HEK293 (cell line): ENCODE data around the gene TTC23L.

Source experiments
- CTCF ChIA-PET: fragments of 350-600 bp; formaldehyde crosslinking; extraction: SDS; loops from one replicate; lab custom pipeline; 2021; ENCODE audit warnings: antibody characterized with exemption; lab: Yijun Ruan, JAX
- POLR2A ChIA-PET: fragments of 300-600 bp; formaldehyde crosslinking; extraction: SDS; loops from one replicate; lab custom pipeline; 2020; ENCODE audit warnings: antibody characterized with exemption, inconsistent platforms; lab: Yijun Ruan, JAX
- H3K27ac ChIP-seq: fragments of 200-500 bp; sonication (Bioruptor generic); 2 replicates; pipeline ENCODE4 v1.5.1; 2014; ENCODE audit warnings: low read depth, low read length, control low read depth, inconsistent platforms; ENCODE audit errors: extremely low read depth
- H3K36me3 ChIP-seq, 2 experiments: fragments of 200-500 bp in 1 of 2; sonication (Bioruptor generic) in 1 of 2; 1 replicate in 1 of 2; 2 replicates in 1 of 2; pipeline ENCODE4 v1.5.1; 2014 to 2017; ENCODE audit warnings: inconsistent platforms in 2 of 2, low read length in 2 of 2; ENCODE audit not compliant: control insufficient read depth in 2 of 2, insufficient read depth in 1 of 2
- H3K4me1 ChIP-seq: fragments of 200-500 bp; sonication (Bioruptor generic); 2 replicates; pipeline ENCODE4 v1.5.1; 2014; ENCODE audit warnings: mild to moderate bottlenecking, low read length, inconsistent platforms; ENCODE audit not compliant: control insufficient read depth, insufficient read depth
- H3K4me3 ChIP-seq: 2 replicates; pipeline ENCODE4 v1.5.1; 2011; ENCODE audit warnings: low read depth, mild to moderate bottlenecking, control low read depth, low read length, moderate library complexity
- H3K9me3 ChIP-seq: fragments of 200-500 bp; sonication (Bioruptor generic); 2 replicates; pipeline ENCODE4 v1.5.1; 2014; ENCODE audit warnings: low read depth, low read length, inconsistent platforms; ENCODE audit not compliant: control insufficient read depth, insufficient read depth
- GFI1B ChIP-seq: fragments of 450-650 bp; formaldehyde crosslinking; IDR thresholded peaks from 2 replicates; pipeline ENCODE4 v1.5.1; 2016; ENCODE audit warnings: missing biosample characterization, missing genetic modification characterization
- IKZF3 ChIP-seq: fragments of 450-650 bp; IDR thresholded peaks from 2 replicates; pipeline ENCODE4 v1.5.0; 2018; ENCODE audit warnings: missing biosample characterization, mild to moderate bottlenecking, missing genetic modification characterization, moderate library complexity
- PATZ1 ChIP-seq: fragments of 450-650 bp; formaldehyde crosslinking; IDR thresholded peaks from 2 replicates; pipeline ENCODE4 v1.5.1; 2016; ENCODE audit warnings: missing biosample characterization, missing genetic modification characterization
- PRDM1 ChIP-seq: fragments of 450-650 bp; formaldehyde crosslinking; IDR thresholded peaks from 2 replicates; pipeline ENCODE4; 2016; ENCODE audit warnings: missing biosample characterization, missing genetic modification characterization
- RBAK ChIP-seq: fragments of 450-650 bp; formaldehyde crosslinking; IDR thresholded peaks from 2 replicates; pipeline ENCODE4 v1.5.1; 2016; ENCODE audit warnings: missing biosample characterization, missing genetic modification characterization
- SP3 ChIP-seq: fragments of 450-650 bp; formaldehyde crosslinking; IDR thresholded peaks from 2 replicates; pipeline ENCODE4 v1.5.1; 2016; ENCODE audit warnings: missing biosample characterization, missing genetic modification characterization
- ZEB2 ChIP-seq: fragments of 450-650 bp; formaldehyde crosslinking; IDR thresholded peaks from 2 replicates; pipeline ENCODE4 v1.5.1; 2016; ENCODE audit warnings: missing biosample characterization, missing genetic modification characterization
- ZFP3 ChIP-seq: fragments of 450-650 bp; formaldehyde crosslinking; IDR thresholded peaks from 2 replicates; pipeline ENCODE4 v1.5.1; 2016; ENCODE audit warnings: low read depth, missing biosample characterization, missing genetic modification characterization
- ZFP41 ChIP-seq: fragments of 450-650 bp; formaldehyde crosslinking; IDR thresholded peaks from 2 replicates; pipeline ENCODE4 v1.5.1; 2016; ENCODE audit warnings: missing biosample characterization, missing genetic modification characterization, borderline replicate concordance
- ZNF112 ChIP-seq: fragments of 450-650 bp; formaldehyde crosslinking; IDR thresholded peaks from 2 replicates; pipeline ENCODE4 v1.5.0; 2017; ENCODE audit warnings: missing biosample characterization, missing genetic modification characterization
- ZNF114 ChIP-seq: fragments of 450-650 bp; formaldehyde crosslinking; IDR thresholded peaks from 2 replicates; pipeline ENCODE4 v1.5.0; 2017; ENCODE audit warnings: missing biosample characterization, missing genetic modification characterization
- ZNF175 ChIP-seq: fragments of 450-650 bp; formaldehyde crosslinking; IDR thresholded peaks from 2 replicates; pipeline ENCODE4 v1.5.1; 2016; ENCODE audit warnings: missing biosample characterization, missing genetic modification characterization
- ZNF335 ChIP-seq: fragments of 450-650 bp; formaldehyde crosslinking; conservative IDR thresholded peaks from 2 replicates; pipeline ENCODE4 v1.5.1; 2016; ENCODE audit warnings: missing biosample characterization, missing genetic modification characterization
- ZNF366 ChIP-seq: fragments of 450-650 bp; formaldehyde crosslinking; conservative IDR thresholded peaks from 2 replicates; pipeline ENCODE4 v1.5.1; 2016; ENCODE audit warnings: missing biosample characterization, missing genetic modification characterization
- ZNF473 ChIP-seq: fragments of 450-650 bp; formaldehyde crosslinking; IDR thresholded peaks from 2 replicates; pipeline ENCODE4 v1.5.1; 2017; ENCODE audit warnings: missing biosample characterization, missing genetic modification characterization
- ZNF639 ChIP-seq: fragments of 450-650 bp; formaldehyde crosslinking; IDR thresholded peaks from 2 replicates; pipeline ENCODE4 v1.5.1; 2016; ENCODE audit warnings: missing biosample characterization, missing genetic modification characterization
- ZNF664 ChIP-seq: fragments of 450-650 bp; formaldehyde crosslinking; IDR thresholded peaks from 2 replicates; pipeline ENCODE4 v1.5.1; 2016; ENCODE audit warnings: missing biosample characterization, missing genetic modification characterization
- ZNF791 ChIP-seq: fragments of 450-650 bp; formaldehyde crosslinking; IDR thresholded peaks from 2 replicates; pipeline ENCODE4 v1.5.1; 2016; ENCODE audit warnings: missing biosample characterization, missing genetic modification characterization
- TF ChIP-seq, protein P1 (sequence below): fragments of 450-650 bp; formaldehyde crosslinking; IDR thresholded peaks from 2 replicates; pipeline ENCODE4 v1.5.1; 2017; ENCODE audit warnings: missing biosample characterization, missing genetic modification characterization
- TF ChIP-seq, protein P2 (sequence below): fragments of 450-650 bp; IDR thresholded peaks from 2 replicates; pipeline ENCODE4 v1.5.1; 2018; ENCODE audit warnings: missing biosample characterization, missing genetic modification characterization
- TF ChIP-seq, protein P3 (sequence below): fragments of 450-650 bp; formaldehyde crosslinking; IDR thresholded peaks from 2 replicates; pipeline ENCODE4 v1.5.1; 2016; ENCODE audit warnings: missing biosample characterization, missing genetic modification characterization
- TF ChIP-seq, protein P4 (sequence below): fragments of 450-650 bp; formaldehyde crosslinking; IDR thresholded peaks from 2 replicates; pipeline ENCODE4 v1.5.1; 2016; ENCODE audit warnings: missing biosample characterization, missing genetic modification characterization, borderline replicate concordance

TTC23L gene

GRCh38 chr5:34831303-34831702 is 7.7 kb upstream of the TTC23L start:
- ChIA-PET CTCF (no interaction called here), POLR2A (no interaction called here)
- no peak overlapping the region for H3K27ac ChIP-seq

GRCh38 chr5:34832568-34832967 is 6.4 kb upstream of the TTC23L start:
- no peak for TF ChIP-seq ZEB2 (tag by site-specific recombination)
- no peak for TF ChIP-seq ZNF366 (tag by site-specific recombination)
- no peak for TF ChIP-seq PATZ1 (tag by site-specific recombination)
- TF ChIP-seq ZNF664 (tag by site-specific recombination) = no peak
- TF ChIP-seq ZNF112 (tag by site-specific recombination) = no peak
- TF ChIP-seq, protein P1, sequence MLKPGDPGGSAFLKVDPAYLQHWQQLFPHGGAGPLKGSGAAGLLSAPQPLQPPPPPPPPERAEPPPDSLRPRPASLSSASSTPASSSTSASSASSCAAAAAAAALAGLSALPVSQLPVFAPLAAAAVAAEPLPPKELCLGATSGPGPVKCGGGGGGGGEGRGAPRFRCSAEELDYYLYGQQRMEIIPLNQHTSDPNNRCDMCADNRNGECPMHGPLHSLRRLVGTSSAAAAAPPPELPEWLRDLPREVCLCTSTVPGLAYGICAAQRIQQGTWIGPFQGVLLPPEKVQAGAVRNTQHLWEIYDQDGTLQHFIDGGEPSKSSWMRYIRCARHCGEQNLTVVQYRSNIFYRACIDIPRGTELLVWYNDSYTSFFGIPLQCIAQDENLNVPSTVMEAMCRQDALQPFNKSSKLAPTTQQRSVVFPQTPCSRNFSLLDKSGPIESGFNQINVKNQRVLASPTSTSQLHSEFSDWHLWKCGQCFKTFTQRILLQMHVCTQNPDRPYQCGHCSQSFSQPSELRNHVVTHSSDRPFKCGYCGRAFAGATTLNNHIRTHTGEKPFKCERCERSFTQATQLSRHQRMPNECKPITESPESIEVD (tag by site-specific recombination) = no peak
- no peak for TF ChIP-seq SP3
- TF ChIP-seq, protein P2, sequence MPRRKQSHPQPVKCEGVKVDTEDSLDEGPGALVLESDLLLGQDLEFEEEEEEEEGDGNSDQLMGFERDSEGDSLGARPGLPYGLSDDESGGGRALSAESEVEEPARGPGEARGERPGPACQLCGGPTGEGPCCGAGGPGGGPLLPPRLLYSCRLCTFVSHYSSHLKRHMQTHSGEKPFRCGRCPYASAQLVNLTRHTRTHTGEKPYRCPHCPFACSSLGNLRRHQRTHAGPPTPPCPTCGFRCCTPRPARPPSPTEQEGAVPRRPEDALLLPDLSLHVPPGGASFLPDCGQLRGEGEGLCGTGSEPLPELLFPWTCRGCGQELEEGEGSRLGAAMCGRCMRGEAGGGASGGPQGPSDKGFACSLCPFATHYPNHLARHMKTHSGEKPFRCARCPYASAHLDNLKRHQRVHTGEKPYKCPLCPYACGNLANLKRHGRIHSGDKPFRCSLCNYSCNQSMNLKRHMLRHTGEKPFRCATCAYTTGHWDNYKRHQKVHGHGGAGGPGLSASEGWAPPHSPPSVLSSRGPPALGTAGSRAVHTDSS (tag by site-specific recombination) = no peak
- peaks cover 26 to 45% of the 10 kb centered on the region in 2 experiments for H3K36me3 ChIP-seq
- no peak overlapping the region for H3K4me3 ChIP-seq
- H3K4me1 ChIP-seq = no peaks in the 10 kb centered on the region
- no peaks in the 10 kb centered on the region for H3K9me3 ChIP-seq
- H3K27ac ChIP-seq = no peak overlapping the region
- ChIA-PET CTCF (interaction anchor here (0.7 to 1.1 kb wide), 2 partner anchors 22 to 62 kb away, joined by 3 read pairs; no protein-coding TSS in a partner anchor), POLR2A (no interaction called here)

More at GRCh38 chr5:34831303-34831702, 7.7 kb upstream of the TTC23L start:
- Histone ChIP-seq H3K4me1 (no peaks in the 10 kb centered on the region), H3K36me3 (peaks cover 38 to 58% of the 10 kb centered on the region in 2 experiments), H3K9me3 (no peaks in the 10 kb centered on the region), H3K4me3 (no peak overlapping the region)
- TF ChIP-seq ZNF335 (tag by site-specific recombination) (no peak), ZFP3 (tag by site-specific recombination) (no peak), ZNF473 (tag by site-specific recombination) (no peak), ZNF175 (tag by site-specific recombination) (no peak), ZNF114 (tag by site-specific recombination) (no peak), IKZF3 (tag by site-specific recombination) (no peak), ZFP41 (no peak), ZNF639 (tag by site-specific recombination) (no peak), ZNF791 (no peak), RBAK (tag by site-specific recombination) (no peak), GFI1B (no peak), PRDM1 (tag by site-specific recombination) (no peak)
- TF ChIP-seq, protein P3, sequence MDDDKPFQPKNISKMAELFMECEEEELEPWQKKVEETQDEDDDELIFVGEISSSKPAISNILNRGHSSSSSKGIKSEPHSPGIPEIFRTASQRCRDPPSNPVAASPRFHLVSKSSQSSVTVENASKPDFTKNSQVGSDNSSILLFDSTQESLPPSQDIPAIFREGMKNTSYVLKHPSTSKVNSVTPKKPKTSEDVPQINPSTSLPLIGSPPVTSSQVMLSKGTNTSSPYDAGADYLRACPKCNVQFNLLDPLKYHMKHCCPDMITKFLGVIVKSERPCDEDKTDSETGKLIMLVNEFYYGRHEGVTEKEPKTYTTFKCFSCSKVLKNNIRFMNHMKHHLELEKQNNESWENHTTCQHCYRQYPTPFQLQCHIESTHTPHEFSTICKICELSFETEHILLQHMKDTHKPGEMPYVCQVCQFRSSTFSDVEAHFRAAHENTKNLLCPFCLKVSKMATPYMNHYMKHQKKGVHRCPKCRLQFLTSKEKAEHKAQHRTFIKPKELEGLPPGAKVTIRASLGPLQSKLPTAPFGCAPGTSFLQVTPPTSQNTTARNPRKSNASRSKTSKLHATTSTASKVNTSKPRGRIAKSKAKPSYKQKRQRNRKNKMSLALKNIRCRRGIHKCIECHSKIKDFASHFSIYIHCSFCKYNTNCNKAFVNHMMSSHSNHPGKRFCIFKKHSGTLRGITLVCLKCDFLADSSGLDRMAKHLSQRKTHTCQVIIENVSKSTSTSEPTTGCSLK (tag by site-specific recombination) = no peak
- TF ChIP-seq, protein P4, sequence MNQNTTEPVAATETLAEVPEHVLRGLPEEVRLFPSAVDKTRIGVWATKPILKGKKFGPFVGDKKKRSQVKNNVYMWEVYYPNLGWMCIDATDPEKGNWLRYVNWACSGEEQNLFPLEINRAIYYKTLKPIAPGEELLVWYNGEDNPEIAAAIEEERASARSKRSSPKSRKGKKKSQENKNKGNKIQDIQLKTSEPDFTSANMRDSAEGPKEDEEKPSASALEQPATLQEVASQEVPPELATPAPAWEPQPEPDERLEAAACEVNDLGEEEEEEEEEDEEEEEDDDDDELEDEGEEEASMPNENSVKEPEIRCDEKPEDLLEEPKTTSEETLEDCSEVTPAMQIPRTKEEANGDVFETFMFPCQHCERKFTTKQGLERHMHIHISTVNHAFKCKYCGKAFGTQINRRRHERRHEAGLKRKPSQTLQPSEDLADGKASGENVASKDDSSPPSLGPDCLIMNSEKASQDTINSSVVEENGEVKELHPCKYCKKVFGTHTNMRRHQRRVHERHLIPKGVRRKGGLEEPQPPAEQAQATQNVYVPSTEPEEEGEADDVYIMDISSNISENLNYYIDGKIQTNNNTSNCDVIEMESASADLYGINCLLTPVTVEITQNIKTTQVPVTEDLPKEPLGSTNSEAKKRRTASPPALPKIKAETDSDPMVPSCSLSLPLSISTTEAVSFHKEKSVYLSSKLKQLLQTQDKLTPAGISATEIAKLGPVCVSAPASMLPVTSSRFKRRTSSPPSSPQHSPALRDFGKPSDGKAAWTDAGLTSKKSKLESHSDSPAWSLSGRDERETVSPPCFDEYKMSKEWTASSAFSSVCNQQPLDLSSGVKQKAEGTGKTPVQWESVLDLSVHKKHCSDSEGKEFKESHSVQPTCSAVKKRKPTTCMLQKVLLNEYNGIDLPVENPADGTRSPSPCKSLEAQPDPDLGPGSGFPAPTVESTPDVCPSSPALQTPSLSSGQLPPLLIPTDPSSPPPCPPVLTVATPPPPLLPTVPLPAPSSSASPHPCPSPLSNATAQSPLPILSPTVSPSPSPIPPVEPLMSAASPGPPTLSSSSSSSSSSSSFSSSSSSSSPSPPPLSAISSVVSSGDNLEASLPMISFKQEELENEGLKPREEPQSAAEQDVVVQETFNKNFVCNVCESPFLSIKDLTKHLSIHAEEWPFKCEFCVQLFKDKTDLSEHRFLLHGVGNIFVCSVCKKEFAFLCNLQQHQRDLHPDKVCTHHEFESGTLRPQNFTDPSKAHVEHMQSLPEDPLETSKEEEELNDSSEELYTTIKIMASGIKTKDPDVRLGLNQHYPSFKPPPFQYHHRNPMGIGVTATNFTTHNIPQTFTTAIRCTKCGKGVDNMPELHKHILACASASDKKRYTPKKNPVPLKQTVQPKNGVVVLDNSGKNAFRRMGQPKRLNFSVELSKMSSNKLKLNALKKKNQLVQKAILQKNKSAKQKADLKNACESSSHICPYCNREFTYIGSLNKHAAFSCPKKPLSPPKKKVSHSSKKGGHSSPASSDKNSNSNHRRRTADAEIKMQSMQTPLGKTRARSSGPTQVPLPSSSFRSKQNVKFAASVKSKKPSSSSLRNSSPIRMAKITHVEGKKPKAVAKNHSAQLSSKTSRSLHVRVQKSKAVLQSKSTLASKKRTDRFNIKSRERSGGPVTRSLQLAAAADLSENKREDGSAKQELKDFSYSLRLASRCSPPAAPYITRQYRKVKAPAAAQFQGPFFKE = no peak
